GM18868 (cell line): ENCODE data around the gene SCO1.
A peak's percentile ranks its signal among the peaks of the same experiment; 100 is the strongest.
"Not testable (repeated sequence)": the region's sequence is repeated elsewhere in the genome, so short reads cannot be mapped to it uniquely, and the experiment has no call there.

Source experiments
- ATAC-seq: cut with Tn5 transposase; IDR thresholded peaks from one replicate; pipeline ENCODE4 v1.9.1; 2021; ENCODE audit warnings: mild to moderate bottlenecking, moderate library complexity; ENCODE audit not compliant: unreplicated experiment

SCO1 gene

DNA sequence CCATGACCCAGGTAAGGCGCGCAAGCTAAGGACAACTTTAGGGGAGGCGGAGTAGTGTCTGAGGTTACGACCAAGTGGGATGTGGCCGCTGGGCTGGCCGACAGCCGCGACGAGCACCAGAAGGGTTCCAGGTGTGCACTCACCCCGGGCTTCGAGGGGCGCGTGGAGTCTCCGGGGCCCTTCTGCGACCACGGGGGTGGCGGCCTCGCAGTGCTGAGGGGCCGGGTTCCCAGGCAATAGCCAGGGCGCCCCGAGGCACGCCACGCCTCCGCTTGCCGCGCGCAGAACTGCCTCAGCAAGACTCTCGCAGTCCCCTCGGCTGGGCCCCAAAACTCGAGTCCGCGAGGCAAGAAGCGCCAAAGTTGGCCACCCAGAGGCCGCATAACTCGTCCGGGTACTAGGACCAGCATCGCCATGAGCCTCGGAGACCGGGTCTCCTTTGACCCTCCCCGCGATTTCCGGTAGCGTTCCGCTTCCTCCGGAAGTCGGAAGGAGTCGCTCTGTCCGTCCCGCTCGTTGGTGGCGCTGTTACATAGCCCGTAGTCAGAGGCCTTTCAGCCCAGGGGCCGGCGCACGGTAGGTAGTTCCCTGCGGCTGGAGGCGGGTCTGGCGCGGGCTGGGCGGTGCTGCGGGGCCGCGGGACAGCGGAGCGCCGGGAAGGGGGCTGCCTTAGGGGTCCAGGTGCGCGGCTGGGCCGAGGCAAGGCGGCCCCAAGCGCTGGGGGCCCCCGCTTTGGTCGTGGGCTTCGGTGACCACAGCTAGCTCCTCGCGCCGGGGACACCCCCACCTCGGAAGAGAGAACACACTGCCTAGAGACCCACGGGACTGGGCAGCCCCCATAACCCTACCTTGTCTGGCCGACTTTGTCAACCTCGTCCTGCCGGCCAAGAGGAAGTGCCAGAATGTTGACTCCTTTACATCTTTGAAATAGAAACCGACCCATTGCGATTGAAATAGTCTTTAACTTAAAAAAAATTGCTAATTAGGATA is at the start of gene SCO1, which contains the start of gene ADPRM:
Gene SCO1, minus strand, starts transcription at position 442 of the 990 bp plus-strand sequence. Its CDS starts 26 bp downstream, at position 416.
Gene ADPRM, plus strand, starts transcription at position 503 of the 990 bp plus-strand sequence. CDS start 7,333 bp downstream, outside the sequence.
- ATAC-seq: peak; percentile 96

DNA sequence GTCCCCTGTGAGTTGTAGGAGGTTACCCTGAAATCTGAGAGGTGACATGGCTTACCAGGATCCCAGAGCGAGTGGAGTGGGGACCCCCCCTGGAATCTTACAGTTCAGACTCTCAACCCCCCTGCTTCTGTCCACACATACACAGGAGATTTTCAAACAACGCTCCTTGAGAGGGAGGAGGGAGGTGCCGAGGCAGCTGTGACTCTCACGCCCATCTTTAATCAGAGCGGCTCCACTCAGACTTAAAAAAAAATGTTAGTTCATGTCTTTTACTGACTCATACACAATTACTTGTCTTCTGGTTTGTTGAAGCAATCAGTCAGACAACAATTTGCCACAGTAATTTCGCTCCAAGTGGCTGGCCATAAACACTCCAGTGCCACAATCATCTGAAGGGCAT is 47.9 kb upstream of the SCO1 start:
- ATAC-seq: no peak

DNA sequence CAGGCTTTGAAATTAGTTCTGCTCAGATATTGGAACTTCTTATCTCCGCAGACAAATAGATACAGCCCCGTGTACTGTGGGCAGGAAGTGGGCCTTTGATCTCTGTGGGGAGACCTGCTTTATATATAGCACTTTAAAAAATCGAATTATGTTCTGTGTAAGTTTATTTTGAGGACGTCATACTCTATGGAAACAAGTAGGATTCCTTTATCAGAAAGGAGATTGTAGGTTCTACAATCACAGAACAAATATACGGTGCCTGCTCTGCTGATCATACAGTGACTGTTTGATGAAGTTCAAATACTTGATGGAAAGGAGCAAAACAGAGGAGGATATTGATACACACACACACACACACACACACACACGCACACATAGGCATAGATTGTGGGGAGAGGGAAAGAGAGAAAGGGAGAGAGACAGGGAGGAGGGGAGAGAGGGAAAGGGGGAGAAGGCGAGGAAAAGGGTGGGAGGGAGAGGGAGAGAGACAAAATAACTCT is 47.2 kb upstream of the SCO1 start:
- no peak for ATAC-seq

- ATAC-seq: no peak
These were observed 46.1 kb upstream of the SCO1 start for GRCh38 chr17:10743316-10744009.

- ATAC-seq: no peak
These were observed 45.1 kb upstream of the SCO1 start for GRCh38 chr17:10742431-10742830.

DNA sequence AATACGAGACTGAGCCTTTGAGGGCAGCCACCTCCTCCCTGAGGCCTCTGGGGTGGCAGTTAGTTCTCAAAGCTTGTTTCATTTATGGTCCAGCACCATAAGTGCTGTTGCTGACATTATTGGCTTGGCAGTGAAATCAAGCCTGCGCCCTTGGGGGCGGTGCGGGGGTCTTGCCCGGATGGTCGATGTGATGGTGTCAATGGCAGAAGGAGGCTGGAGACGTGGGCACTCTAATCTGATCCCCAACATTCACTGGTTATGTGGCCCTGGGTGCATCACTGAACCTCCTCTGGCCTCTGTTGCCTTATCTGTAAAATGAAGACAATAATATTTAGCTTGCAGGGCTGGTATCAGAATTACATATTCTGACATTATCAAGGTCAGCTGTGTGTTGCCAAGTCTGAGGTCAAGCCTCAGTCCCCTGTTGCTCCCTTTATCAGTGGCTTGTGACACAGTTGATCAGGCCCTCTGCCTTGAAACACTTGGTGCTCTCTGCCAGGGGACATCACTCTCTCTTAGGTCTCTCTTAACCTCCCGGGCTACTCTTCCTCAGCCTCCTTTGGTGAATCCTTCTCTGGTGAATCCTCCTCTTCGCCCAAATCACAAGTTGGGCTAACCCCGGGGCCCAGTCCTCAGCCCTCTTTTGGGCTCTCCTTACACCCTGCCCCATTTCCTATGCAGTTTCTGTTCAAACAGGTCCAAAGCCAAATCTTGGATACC is 44.2 kb upstream of the SCO1 start:
- no peak for ATAC-seq

DNA sequence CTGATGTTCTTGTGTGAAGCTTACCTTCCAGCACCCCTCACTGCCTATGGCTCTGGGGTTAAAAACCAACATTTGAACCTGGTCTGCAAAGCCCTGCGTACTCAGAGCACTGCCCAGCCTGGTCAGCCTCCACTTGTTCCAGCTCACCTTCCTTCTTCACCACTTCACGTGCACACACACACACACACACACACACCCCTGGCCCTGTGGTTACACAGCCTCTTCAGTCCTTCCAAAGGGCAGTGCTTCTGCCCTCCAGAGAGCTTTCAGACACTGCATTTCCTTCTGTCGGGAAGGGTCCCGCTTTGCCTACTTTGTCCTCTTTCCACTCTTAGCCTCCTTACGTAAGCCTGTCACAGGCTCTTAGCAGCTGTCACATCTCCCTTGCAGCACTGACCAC is 42.1 kb upstream of the SCO1 start:
- ATAC-seq: no peak

DNA sequence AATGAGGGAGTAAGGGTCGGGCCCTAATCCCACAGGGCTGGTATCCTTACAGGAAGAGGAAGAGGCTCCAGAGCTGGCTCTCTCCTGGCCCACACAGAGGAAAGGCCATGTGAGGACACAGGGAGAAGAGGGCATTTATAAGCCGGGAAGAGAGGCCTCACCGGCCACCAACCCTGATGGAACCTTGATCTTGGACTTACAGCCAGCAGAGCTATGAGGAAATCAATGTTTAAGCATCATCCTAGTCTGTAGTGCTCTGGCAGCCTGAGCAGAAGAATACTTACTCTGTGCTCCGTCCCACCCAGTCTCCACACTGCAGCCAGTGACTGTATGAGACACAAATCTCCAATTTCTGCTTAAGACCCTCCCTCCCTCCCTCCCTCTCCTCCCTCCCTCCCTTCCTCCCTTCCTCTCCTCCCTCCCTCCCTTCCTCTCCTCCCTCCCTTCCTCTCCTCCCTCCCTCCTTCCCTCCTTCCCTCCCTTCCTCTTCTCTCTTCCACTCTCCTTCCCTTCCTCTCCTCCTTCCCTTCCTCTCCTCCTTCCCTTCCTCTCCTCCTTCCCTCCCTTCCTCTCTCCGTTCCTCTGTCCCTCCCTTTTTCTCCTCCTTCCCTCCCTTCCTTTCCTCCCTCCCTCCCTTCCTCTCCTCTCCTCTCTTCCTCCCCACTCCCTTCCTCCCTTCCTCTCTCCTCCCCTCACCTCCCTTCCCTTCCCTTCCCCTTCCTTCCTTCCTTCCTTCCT is 41.4 kb upstream of the SCO1 start:
- ATAC-seq: no peak

DNA sequence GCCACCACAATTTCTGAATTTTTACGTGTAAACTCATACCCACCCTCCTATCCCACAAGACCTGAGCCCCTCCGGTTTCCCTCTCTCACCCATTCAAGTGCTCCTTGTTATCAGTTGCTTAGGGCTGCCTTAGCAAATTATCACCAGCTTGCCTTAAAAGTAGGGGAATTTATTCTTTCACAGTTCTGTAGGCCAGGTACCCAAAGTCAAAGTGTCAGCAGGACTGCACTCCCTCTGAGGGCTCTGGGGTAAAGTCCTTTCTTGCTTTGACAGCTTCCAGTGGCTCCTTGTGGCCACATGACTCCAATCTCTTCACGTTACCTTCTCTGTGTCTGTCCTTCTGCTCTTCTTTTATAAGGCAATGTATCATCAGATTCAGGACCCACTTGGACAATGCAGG is 40.4 kb upstream of the SCO1 start:
- no peak for ATAC-seq

- ATAC-seq: no peak
These were observed 39.9 kb upstream of the SCO1 start for GRCh38 chr17:10737168-10737622.

GRCh38 chr17:10735821-10736220 is 38.5 kb upstream of the SCO1 start:
- no peak for ATAC-seq

- no peak for ATAC-seq
These were observed 37.9 kb upstream of the SCO1 start for GRCh38 chr17:10735251-10735650.

- ATAC-seq: no peak
These were observed 36.3 kb upstream of the SCO1 start for GRCh38 chr17:10733666-10734065.

GRCh38 chr17:10732121-10732520 is 34.8 kb upstream of the SCO1 start:
- not testable (repeated sequence) for ATAC-seq

DNA sequence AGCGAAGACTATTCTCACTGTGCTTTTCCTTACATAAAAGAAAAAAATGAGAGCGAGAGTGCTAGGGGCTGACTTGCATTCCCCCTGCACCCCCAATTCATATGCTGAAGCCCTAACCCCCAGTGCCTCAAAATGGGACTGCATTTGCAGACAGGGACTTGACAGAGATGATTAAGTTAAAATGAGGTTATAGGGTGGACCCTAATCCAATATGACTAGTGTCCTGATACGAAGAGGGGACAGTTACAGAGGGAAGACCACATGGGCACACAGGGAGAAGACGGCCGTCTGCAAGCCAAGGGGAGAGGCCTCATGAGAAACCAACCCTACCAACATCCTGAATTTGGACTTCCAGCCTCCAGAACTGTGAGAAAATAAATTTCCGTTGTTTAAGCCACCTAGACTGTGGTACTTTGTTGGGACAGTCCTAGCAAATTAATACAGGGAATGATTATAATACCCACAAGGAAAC is 34.1 kb upstream of the SCO1 start:
- no peak for ATAC-seq

GRCh38 chr17:10730247-10730646 is 32.9 kb upstream of the SCO1 start:
- ATAC-seq: not testable (repeated sequence)

DNA sequence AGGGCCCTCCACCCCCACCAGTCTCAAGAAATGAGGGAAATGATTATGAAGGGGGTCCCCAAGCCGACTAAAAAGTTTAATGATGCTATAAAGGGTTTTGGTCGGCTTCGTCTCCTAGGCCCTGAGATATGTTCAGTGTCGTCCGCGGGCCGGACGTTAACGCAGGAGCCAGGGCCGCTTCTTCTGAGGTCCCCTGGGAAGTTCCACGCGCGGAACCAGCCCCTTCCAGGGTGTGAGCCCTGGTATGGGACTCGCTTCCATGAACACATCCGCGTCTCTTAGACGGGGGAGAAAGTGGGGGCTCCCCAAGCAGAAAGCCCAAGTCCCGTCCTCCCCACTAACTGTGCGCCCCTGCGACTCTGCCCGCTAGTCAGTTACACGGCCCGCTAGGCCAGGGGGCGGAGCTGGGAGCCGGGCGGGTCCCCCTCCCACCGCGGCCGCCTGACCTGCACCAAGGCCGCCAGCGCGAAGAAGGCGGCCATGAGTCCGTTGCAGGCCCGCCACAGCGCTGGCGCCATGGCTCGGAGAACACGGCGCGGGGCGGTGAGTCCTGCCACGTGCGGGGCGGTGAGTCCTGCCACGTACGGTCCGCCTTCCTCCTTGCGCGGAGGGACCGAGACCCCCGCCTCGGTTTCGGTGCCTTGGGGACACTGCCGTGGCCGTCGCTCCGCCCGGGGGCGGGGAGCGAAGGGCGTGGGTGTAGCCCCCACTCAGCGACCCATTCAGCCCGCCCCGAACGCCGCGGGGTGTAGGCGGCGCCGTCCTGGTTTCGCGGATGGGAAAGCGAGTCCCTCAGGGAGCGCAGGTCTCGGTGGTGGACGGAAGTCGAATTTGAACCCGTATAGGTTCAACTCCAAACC is 32.2 kb upstream of the SCO1 start, which contains the start of gene TMEM220:
Gene TMEM220, minus strand, starts transcription at position 690 of the 860 bp plus-strand sequence. Its CDS starts 172 bp downstream, at position 518.
- peak; percentile 80 for ATAC-seq

GRCh38 chr17:10728331-10728892 is 31.1 kb upstream of the SCO1 start:
- no peak for ATAC-seq

DNA sequence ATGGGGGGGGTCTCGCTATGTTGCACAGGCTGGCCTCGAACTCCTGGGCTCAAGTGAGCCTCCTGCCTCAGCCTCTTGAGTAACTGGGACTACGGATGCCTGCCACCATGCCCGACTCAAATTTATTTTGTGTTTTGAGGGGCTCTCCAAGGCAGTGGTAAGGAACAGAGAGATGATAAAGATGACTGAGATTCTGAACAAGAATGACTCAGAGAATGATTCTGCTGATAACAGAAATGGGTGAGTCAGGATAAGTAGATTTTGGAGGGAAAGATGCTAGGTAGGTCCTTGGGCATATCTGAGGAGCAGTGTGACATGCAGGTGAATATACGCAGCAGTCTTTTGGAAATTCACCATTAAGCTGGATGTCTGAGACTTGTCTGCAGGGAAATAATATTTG is 29.9 kb upstream of the SCO1 start:
- no peak for ATAC-seq
